Measurements from ENCODE around the gene SH3GL3.

The SH3GL3 gene

GRCh38 chr15:83658430-83659416 lies 211.6 kb downstream of the SH3GL3 start:
- Mint-ChIP-seq H3K27me3 (peaks cover 21% of the 10 kb centered on the region), H3K36me3 (ENCODE audit: low read depth) (no peaks in the 10 kb centered on the region), H3K4me1 (ENCODE audit: low read depth) (no peaks in the 10 kb centered on the region), H3K27ac (no peak overlapping the region), H3K4me3 (no peak overlapping the region), H3K9me3 (no peaks in the 10 kb centered on the region)

GRCh38 chr15:83659417-83659812 lies 212.3 kb downstream of the SH3GL3 start:
- Mint-ChIP-seq H3K27me3 (peaks cover 20% of the 10 kb centered on the region), H3K27ac (no peak overlapping the region)

GRCh38 chr15:83665480-83665879 lies 218.3 kb downstream of the SH3GL3 start:
- no peak overlapping the region for H3K27ac Mint-ChIP-seq
- no peaks in the 10 kb centered on the region for H3K4me1 Mint-ChIP-seq (ENCODE audit: low read depth)
- H3K9me3 Mint-ChIP-seq: no peaks in the 10 kb centered on the region
- no peak overlapping the region for H3K4me3 Mint-ChIP-seq
- no peaks in the 10 kb centered on the region for H3K27me3 Mint-ChIP-seq
- no peaks in the 10 kb centered on the region for H3K36me3 Mint-ChIP-seq (ENCODE audit: low read depth)

More at GRCh38 chr15:83659417-83659812, 212.3 kb downstream of the SH3GL3 start:
- Mint-ChIP-seq H3K9me3 (no peaks in the 10 kb centered on the region), H3K4me3 (no peak overlapping the region), H3K4me1 (ENCODE audit: low read depth) (no peaks in the 10 kb centered on the region), H3K36me3 (ENCODE audit: low read depth) (no peaks in the 10 kb centered on the region)
